Sigmoid colon (tissue), 3 donors: ENCODE measurements around the gene KCNJ6.

Experiments used
- CTCF ChIP-seq, 4 experiments: fragments of 450-650 bp in 3 of 4; fragments of 200-600 bp in 1 of 4; IDR thresholded peaks; one replicate each; pipeline ENCODE4 v1.5.1; 2016 to 2019; ENCODE audit warnings: antibody characterized with exemption in 4 of 4, mild to moderate bottlenecking in 3 of 4, moderate library complexity in 2 of 4
- POLR2A ChIP-seq, 2 donors: fragments of 450-650 bp; IDR thresholded peaks; one replicate each; pipeline ENCODE4 v1.6.1; 2016; ENCODE audit warnings: antibody characterized with exemption in 2 of 2, mild to moderate bottlenecking in 2 of 2, moderate library complexity in 2 of 2

DNA sequence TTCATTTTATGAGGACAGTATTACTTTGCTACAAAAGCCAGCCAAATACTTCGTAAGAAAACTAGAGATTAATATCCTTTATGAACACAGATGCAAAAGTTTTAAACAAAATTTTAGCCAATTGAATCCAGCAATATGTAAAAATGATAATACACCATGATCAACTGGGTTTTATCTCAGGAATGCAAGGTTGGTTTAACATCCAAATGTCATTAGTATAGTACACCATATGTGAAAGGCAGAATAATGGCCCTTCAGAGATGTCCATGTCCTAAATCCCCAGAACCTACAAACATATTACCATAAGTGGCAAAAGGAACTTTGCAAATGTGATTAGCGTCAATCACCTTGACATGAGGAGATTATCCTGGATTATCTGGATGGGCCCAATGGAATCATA, 16.7 kb upstream of the KCNJ6 start:
- TF ChIP-seq POLR2A (IDR thresholded peaks at IDR 0.05), result no peak
- no peak for TF ChIP-seq CTCF (IDR thresholded peaks at IDR 0.05)
